HG02610 (cell line): ENCODE measurements around the gene SPTLC3.
"Not testable (repeated sequence)": the region's sequence is repeated elsewhere in the genome, so short reads cannot be mapped to it uniquely, and the experiment has no call there.

Experiments used
- ATAC-seq: cut with Tn5 transposase; IDR thresholded peaks from one replicate; pipeline ENCODE4 v1.9.1; 2021; ENCODE audit warnings: mild to moderate bottlenecking, moderate library complexity; ENCODE audit not compliant: unreplicated experiment

The SPTLC3 gene

DNA sequence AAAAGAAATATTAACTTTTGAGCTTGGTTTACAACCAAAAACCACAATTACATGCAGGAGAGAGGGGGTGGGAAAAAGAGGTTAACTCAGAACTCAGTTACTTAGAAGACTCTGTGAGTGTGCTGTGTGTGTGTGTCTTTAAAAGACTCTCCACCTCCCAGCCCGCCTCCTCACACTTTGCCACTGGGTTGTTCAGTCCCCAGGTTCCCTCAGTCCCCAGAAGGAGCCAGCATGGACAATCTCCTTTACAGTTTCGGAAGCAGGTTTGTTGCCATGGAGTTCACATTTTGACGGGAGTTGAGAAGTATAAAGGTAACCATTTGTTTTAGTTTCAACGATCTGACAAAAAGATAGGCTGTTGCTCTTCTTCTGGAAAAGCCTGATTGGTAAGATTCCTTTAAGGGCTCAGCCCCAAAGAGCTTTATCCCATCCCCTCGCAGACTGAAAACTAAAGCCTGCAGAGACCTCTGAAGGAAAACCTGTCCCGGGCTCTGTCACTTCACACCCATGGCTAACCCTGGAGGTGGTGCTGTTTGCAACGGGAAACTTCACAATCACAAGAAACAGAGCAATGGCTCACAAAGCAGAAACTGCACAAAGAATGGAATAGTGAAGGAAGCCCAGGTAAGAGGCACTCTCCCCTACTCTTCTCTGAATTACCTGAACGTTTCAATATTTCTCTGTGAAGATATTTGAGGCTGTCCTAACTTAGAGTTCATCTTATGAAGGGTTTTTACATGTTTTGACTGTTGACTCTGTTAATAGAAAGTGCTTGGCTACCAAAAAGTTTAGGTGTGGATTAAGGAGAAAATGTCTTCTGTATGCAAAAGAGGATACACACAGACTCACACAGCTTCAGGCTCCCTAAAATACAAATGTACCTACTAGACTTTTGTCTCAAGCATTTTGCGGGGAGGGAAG is at the start of gene SPTLC3:
TSS of gene SPTLC3 (plus strand) at position 212 of the 921 bp plus-strand sequence. CDS start at position 508, 296 bp downstream.
- ATAC-seq, result peak; percentile 44

DNA sequence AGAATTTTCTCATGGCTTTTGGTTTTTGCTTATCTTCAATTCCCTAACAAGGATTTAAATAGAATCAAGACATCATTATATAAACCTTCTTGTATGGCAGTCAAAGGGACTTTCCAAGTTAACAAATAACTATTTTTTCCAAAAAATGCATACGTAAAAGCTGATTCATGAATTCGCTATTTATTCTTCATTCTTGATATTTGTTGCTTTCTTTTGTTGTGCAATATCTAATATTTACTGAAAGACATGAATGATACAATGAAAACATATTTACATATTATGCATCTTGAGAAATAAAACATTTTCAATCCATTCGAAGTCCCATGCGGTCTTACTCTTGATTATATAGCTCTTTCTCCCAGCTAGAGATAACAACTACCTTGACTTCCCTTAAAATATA is 47.0 kb upstream of the SPTLC3 start:
- ATAC-seq, result no peak

DNA sequence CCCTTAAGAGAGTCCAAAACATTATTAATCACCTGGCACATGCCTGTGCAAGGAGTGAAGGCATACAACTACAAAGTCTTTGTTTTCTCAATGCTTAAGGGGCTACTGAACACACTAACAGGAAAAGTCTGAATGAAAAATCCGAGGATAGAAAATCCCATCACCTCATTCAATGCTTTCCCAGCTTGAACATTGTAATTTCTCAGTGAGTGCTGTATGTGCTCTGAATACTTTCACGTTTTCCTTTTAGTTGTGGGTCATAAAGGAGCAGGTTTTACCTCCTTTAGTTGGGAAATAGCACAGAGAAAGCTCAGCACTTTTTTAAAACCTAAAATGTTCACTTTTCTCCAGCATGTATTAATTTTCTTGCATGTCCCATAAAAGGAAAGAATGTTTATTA is 45.9 kb upstream of the SPTLC3 start:
- no peak for ATAC-seq

DNA sequence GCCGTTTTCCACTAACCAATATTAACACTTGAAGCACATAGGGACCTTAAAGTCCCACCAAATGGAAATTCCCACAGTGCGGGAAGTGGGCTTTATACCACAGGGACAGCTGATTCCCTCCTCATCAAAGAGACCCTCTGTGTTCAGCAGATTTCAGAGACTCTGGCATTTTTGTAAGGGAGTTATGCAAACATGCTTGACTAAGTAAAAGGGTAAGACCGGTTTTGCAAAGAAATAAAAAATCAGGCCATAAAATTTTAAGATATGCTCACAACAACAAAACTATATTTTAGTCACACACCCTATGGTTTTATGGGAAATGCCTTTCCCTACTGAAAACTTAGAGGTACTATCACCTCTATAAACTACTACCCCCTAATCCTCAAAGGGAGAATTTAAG is 45.4 kb upstream of the SPTLC3 start:
- no peak for ATAC-seq

DNA sequence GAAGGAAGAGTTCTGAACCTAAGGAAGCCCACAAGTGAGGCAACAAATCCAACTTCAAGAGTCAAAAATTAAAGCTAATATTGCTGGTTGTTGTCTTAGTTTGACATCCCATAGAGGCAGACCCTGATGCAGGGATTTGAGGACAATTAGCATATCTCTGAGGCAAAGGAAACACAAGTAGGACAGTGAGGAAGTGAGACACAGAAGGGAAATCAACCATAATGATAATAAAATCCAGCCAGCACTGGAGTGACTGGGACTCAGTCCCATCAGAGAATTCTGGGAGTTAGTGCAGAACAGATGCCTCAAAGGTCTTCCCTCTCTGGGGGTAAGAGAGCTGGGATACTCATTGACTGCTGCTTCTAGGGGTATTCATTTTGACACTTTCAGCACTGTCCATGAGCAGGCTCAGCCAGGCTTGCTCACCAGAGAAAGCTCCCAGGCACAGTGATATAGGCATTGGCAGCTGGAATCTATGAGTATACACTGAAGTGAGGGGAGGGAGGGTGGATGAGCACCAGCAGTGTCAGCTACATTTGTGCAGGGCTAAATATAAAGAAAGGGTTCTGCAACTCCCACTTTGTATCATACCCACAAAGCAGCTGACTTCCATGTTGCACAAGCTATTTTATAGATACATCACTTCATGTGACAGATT is 43.4 kb upstream of the SPTLC3 start:
- ATAC-seq, result no peak

DNA sequence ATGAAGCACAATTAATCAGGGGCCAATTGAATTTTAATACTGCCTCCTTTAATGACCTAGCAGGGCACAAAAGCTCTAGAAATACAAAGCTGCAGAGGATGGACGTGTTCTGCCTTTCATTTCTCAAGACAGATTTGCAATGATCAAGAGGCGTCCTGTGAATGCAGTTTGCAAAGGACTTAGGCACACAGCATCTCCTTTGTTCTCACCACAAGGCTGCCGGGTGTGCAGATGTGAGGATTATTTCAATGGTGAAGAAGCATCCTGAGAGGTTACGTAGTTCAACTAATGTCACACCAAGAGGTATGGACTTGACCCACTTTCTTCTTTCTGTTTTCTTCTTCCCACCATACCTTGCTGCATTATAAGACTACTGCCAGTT is 42.9 kb upstream of the SPTLC3 start:
- ATAC-seq, result no peak

DNA sequence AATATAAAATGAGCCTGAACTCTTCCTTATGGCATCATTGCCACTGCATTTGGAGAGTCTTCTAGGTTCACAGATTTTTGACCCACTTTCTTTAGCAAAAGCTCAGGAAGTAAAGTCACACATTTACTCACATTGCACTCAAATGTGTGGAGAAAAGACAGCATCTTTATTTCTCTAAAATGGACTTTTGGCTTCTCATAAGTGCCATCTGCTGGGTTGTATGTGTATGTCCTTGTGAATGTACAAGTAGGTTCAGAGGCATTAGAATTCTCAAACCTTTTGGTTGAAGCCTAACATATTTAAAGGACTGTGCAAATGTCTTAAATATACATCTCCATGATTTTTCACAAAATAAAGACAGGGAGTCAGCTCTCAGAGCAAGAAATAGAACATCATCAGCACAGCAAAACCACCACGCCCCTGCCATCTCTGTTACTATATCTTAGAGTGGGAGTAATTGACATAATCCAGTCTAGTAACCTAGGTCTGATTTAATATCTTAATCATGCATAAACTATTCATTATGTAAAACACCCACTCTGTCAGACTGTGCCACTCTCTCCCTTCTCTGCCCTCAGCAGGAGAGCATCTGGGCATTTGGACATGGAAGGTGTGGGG is 42.2 kb upstream of the SPTLC3 start:
- no peak for ATAC-seq

DNA sequence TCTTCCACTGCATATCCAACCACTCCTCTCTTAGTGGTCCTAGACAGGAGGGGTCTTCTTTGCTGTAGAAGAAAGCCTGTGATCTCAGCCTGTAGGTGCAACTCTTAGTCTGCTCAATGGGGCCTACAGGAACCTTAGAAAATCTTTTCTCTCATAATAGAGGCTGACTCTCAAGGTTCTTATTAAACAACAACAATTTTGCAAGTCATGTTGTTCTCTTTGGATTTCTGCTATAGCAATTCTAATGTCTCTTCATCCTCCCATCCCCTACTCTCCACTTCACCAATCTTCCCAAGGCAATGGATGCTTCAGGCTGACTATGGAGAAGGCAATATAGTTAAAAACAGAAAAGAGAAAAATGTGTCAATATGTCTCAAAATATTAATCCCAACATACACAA is 40.8 kb upstream of the SPTLC3 start:
- no peak for ATAC-seq

DNA sequence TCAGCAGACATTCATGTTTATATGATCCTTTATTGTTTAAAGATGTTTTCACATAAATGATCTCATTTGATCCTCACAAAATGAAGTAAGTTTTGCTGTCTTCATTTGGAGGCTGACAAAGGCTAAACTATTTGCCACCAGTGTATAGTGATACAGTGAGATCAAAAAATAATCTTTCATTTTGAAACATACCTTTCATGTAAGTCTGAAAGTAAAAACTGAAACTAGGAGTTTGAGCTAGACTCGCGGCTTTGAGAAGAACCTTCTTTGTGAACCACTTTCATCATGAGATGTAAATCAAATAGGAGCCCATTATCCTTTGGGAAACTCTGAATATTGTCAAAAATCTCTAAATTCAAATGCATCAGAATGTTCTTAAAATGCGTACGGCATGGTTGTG is 40.3 kb upstream of the SPTLC3 start:
- ATAC-seq, result no peak

DNA sequence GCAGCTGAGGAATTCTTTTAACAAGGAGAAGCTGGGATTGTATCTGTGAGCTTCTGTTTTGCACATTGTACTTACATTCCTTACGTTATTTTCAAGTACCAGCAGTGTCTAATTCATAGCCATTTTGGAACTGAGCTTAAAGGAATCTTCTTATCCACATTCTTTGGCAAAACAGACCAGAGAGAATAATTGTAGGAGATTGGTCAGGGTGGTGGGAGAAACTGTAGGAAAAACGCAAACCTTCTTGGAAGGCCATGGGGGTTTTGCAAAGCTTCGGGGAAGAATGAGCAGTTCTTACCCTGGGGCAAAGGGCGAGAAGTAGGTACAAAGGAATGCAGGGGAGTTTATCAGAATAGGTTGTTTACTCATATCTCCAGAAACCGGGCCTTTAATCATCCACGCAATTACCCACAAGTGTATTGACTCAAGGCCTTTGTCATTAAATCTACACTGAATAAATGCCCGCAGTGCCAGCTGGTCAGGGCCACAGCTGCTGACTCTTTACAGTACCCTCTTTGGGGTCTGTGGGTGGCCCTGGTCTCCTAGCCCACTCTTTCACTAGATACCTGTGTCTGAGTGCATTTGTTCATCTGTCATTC is 39.6 kb upstream of the SPTLC3 start:
- no peak for ATAC-seq

DNA sequence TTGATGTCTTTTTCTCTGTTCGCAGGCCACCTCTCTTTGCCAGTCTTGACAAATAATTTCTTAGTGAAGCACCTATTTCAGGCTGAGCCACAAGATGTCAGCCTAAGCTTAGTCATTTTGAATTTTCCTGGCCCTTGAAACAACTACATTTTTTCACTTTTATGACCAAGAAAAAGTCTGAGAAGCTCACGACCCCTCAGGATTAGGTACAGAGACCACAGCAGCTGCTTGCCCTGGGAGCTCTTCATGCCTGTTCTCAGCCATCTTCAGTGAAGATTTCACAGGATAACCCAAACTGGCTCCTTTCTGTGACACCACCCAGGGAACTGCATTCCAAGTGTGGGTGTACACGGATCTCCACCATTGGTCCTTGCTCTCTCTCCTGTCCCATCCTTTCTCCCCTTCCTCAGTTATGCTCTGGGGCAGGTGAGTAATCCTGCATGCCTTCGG is 38.4 kb upstream of the SPTLC3 start:
- no peak for ATAC-seq

DNA sequence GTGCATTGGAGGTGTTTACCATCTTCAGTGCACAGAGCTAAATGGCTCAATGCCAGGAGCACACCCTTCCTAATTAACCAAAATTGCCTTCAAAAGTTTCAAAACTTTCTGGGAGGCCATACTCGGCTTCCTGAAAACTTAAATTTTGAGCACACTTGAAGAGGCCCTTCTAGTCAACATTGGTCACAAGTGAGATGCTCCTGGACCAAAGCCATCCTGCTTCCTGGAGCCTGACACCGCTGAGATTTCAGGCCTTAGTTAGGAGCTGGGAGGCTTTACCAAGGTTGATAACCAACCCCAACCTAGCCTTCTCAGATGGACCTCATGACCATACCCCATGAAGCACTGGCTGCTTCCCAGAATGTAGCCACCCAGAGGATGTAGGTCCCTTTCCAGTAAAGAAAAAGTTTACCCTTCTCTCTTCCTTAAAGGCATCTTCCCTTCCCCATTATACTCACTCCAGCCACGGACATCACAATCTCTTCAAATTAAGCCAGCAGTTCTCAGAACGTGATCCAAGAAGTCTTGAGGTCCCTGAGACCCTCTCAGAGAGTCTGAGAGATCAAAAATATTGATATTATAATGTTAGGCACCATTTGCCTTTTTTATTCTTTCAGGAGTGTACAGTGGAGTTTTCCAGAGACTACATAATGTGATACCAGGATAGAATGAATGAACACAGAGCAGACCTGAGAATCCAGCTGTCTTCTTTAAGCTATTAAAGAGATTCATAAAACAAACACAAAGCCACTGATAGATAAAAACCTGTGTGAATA is 32.8 kb upstream of the SPTLC3 start:
- no peak for ATAC-seq

DNA sequence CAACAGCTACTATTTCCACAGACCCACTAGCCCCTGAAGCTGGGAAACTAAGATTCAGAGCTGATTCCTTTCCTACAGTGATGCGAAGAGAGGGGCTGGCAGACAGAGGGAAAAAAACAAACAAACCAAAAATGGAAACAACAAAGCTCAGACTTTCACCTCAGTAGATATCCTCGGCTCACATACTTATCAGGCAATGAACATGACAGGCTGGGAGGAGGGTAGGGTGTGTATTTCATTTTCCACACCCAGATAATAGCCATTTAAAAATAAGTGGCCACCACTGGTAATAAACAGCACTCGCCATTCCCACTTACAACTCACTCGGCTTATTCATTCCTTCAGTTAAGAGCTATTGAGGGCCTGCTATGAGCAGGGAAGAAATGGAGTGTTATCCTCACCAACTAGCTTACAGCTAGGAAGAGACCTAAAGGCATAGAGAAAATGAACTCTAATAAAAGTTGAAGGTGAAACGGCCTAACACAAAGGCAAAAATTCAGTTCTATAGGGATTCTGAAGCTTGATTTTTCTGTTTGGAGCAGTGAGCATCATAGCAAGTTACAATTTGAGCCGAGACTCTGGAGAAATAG is 32.0 kb upstream of the SPTLC3 start:
- no peak for ATAC-seq

DNA sequence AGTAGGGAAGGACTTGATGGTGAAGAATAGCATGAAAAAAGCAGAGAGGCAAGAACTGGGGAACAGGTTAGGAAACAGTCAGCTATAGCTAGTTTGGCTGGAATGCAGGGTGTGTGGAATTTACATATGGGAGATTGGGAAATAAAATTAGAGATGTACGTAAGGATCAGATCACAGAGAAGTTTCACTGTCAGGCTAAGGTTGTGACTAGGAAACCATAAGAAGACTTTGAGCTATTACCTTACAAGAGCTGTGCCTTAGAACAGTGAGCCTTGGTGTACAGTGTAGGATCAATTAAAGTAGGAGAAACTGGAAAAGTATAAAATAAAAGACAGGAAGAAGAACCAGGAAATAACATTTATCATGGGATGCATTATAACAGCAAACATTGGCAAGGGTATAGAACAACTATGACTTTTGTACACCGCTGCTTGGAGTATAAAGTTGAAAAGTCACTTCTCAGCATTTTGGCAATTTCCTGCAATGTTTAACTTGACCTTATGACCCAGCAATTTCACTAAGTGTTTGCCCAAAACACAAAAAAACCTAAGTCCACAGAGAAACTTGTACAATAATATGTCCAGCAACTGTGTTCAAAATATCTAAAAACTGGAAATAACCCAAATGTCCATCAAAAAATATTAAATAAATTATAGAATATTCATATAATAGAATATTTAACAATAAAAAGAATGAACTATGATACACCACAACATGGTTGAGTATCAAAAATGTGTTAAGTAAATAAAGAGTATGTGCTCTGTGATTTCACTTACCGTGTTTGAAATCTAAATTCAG is 31.2 kb upstream of the SPTLC3 start:
- ATAC-seq, result no peak

DNA sequence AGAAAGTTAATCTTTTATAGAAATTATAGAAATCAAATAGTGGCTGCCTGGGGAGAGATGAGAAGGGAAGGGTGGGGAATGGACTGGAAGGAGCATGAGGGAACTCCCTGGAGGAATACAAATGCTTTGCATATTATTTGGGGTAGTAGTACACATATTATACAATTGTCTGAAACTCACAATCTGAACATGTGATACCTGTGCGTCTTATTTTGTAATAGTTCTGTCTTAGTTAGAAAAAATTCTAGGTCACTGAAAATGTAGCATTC is 30.7 kb upstream of the SPTLC3 start:
- no peak for ATAC-seq

DNA sequence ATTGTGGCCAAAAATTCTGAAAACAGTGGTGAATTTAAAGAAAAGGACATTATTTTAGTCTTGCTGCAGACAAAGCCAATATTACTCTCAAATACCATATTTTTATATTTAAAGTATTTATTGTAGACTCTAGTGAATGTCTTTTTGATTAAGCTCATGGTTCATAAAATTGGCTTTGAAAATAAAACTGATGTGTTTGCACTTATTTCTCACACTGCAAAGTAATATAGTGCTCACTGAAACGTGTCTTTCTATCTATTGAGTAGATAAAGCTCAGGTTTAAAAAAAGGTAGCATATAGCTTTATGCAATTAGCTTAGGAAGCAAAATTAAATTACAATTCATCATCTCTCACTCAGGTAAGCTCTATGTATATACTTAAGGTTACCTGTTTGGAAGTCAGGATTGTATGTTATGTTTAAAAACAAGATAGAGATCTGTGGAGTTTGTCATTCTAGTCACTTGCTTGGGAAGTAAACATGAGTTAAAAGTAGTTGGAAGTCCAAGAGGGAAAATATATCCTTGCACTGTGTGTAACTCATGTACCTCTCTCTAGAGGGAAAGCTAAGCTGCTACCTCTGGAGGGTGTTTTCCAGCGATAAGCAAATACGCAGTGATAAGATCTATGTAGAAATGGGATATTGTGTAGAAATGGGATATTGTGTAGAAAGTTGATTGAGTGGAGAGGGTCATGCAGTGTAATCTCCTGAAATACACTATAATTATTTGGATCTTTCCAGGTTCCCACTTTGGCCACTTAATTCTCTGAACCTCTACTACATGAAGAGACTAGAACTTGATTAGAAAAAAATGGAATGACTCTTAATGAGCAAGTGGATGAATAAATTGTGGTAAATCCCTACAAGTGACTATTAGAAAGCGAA is 29.9 kb upstream of the SPTLC3 start:
- ATAC-seq, result no peak

DNA sequence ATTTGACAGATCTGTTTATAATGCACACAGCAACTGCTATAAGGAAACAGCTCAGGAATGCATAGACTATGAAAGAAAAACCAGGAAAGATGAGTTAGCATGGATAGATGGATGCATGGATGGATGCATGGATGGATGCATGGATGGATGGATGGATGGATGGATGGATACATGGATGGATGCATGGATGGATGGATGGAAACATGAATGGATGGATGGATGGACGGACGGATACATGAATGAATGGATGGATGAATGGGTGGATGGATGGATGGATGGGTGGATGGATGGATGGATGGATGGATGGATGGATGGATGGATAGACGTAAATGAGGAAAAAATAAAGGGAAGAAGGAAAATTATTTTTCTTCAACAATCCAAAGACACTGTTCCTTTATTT is 29.1 kb upstream of the SPTLC3 start:
- not testable (repeated sequence) for ATAC-seq

DNA sequence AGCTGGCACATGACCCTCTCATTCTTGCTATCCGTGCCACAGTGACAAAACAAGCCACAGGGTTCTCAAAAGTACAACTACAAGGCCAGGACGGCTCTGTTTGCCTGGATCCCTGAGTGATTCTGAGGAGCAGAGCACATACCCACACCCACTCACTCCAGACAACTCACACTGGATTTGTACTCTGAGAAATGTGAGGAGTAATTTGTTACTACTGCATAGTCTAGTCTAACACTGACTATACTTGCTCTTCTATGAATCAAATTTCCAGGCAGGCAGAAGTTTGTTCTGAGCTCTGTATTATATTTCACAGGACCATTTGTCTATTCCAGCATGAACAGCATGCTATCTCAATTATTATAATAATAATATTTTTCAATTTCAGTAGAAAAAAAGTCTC is 26.7 kb upstream of the SPTLC3 start:
- ATAC-seq, result no peak
